OCI-LY3 (cell line): ENCODE measurements around the gene COMMD10.

Experiments used
- CTCF ChIP-seq: fragments of 200-600, 300-600 bp; sonication (generic); IDR thresholded peaks from 2 replicates; pipeline ENCODE4 v1.5.1; 2014; ENCODE audit warnings: antibody characterized with exemption, low read length, low read depth
- EZH2phosphoT487 ChIP-seq: fragments of 200-600 bp; shearing (Covaris generic); IDR thresholded peaks from 2 replicates; pipeline ENCODE4 v1.6.1; 2018; ENCODE audit warnings: antibody characterized with exemption, mixed run types, low read depth

- TF ChIP-seq CTCF (no peak), EZH2phosphoT487 (no peak)
Measured at GRCh38 chr5:116075191-116075831, 9.5 kb upstream of the COMMD10 start.
